Muscle of leg (tissue), 11 donors: ENCODE measurements around the gene FYB1. TPM values are rescaled to one million over a fixed set of nuclear protein-coding genes. Genes with fewer than 3 reads are reported as not detected.

Experiments used
- DNase-seq: peaks from one replicate; pipeline ENCODE4 v3.0.0; 2013
- H3K27ac ChIP-seq: one replicate; pipeline ENCODE4 v1.5.1; 2013; ENCODE audit warnings: mild to moderate bottlenecking, low read length, control low read depth
- H3K27me3 ChIP-seq: one replicate; pipeline ENCODE4 v1.6.1; 2013; ENCODE audit warnings: low read length; ENCODE audit not compliant: control insufficient read depth, insufficient read depth
- H3K36me3 ChIP-seq: one replicate; pipeline ENCODE4 v1.6.1; 2013; ENCODE audit warnings: low read length; ENCODE audit not compliant: control insufficient read depth, insufficient read depth
- H3K4me1 ChIP-seq: one replicate; pipeline ENCODE4 v1.6.1; 2013; ENCODE audit warnings: low read length; ENCODE audit not compliant: control insufficient read depth, insufficient read depth
- H3K4me3 ChIP-seq: one replicate; pipeline ENCODE4 v1.5.1; 2013; ENCODE audit warnings: low read length, control low read depth
- H3K9me3 ChIP-seq: replicated peaks from 2 replicates; pipeline ENCODE4 v1.6.1; 2013; ENCODE audit warnings: low read depth, low read length; ENCODE audit not compliant: control insufficient read depth
- WGBS: methylation state at CpG from one replicate; pipeline ENCODE4 v1.1.5; 2013; ENCODE audit warnings: missing lambda C conversion rate; ENCODE audit not compliant: insufficient coverage; 5-methylcytosine and 5-hydroxymethylcytosine counted together
- polyA plus RNA-seq, 8 donors: library from polyadenylated mRNA; unstranded; fragments of 120-200 nt; gene quantifications; one replicate each; pipeline versions ENCODE4 v1.2.1 to v1.2.3, GENCODE V29; 2013; ENCODE audit warnings: inconsistent platforms in 1 of 8, low replicate concordance in 1 of 8; ENCODE audit not compliant: insufficient read length in 8 of 8, insufficient read depth in 1 of 8
- total RNA-seq: library from RNA; stranded (reverse); fragments of 120-200 nt; gene quantifications from one replicate; pipeline ENCODE4 v1.2.4, GENCODE V29; 2013

Gene FYB1
- total and polyA plus RNA-seq, 9 donors: 1.4 to 3.0 (median 1.9) TPM

- WGBS: under 1% methylated on average over 29 of the region's 29 CpGs
- no peaks in the 10 kb centered on the region for H3K36me3 ChIP-seq
- peak overlapping the region; percentile 86 for H3K4me3 ChIP-seq
- no peaks in the 10 kb centered on the region for H3K27me3 ChIP-seq
- no peaks in the 10 kb centered on the region for H3K4me1 ChIP-seq
- no peak for DNase-seq
- no peaks in the 10 kb centered on the region for H3K9me3 ChIP-seq
- H3K27ac ChIP-seq: peak overlapping the region; percentile 96
Measured at GRCh38 chr5:39073767-39074016, 145.7 kb downstream of the FYB1 start.

DNA sequence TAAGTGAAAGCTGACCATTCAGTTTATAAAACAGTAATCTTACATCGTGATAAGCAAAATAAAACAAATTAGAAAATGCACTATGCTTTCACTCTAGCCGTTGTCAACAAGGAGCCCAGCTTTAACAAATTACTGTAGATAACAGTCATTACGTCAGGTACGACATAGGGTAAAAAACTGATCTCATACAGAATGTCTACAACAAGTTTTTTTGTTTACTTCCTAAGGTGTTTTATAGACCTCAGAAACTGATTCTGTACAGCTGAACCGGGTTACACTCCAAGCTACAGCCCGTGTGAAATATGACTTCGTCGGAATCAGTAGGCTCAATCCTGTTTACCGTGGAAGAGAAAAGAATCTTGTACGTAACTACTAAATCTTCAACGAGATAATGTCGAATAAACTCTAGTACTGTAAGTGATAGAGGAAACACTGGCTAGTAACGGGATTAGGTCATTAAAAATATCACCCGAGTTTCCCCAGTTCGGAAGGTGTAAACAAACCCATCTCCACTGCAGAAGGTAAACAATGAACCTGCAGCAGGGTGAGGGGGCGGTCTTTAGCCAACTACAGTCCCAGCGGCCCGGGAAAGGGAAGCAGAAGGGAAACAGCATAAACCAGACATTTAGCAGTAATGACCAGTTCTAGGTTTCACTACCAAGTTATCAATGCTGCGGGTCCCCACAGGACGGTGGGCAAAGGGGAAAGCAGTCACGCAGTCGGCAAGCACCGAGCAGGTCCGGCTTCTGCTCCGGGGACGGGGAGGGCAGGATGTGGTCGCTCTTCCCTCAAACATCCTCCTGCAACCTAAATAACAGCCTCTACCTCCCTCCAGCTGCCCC is 146.2 kb downstream of the FYB1 start:
- Histone ChIP-seq H3K4me1 (no peaks in the 10 kb centered on the region), H3K4me3 (peak overlapping the region; percentile 86), H3K9me3 (no peaks in the 10 kb centered on the region), H3K27ac (peak overlapping the region; percentile 96), H3K27me3 (no peaks in the 10 kb centered on the region), H3K36me3 (no peaks in the 10 kb centered on the region)
- WGBS: 0% methylated on average over 6 of the region's 27 CpGs
- peak; percentile 58 for DNase-seq

DNA sequence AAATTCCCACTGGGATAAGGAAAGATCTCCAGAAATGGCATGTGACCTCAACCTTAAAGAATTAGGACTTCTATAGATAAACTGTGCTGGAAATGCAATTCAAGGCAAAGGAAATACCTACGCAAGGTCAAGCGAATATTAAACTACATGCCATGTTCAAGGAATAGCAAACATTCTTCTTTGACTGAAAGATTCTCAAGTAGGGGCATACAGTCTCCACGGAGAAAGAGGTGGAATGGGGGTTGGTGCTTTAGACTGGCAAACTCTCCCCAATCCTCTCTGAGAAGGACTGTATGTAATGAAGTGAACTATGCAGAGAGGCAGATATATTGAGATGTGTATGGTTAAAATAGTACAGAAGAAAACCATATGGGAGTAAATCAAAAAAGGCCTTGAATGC is 151.3 kb downstream of the FYB1 start:
- no peaks in the 10 kb centered on the region for H3K27me3 ChIP-seq
- no peak for DNase-seq
- no peak overlapping the region for H3K27ac ChIP-seq
- H3K36me3 ChIP-seq: peaks cover 13% of the 10 kb centered on the region
- no peak overlapping the region for H3K4me3 ChIP-seq
- no CpG with 5 or more reads among the region's 3 CpGs for WGBS
- H3K9me3 ChIP-seq: peaks cover 8% of the 10 kb centered on the region
- H3K4me1 ChIP-seq: no peaks in the 10 kb centered on the region

GRCh38 chr5:39064450-39064849 is 154.9 kb downstream of the FYB1 start:
- DNase-seq: no peak
- no peak overlapping the region for H3K4me3 ChIP-seq
- H3K27me3 ChIP-seq: no peaks in the 10 kb centered on the region
- no CpG with 5 or more reads among the region's 3 CpGs for WGBS
- H3K4me1 ChIP-seq: no peaks in the 10 kb centered on the region
- H3K9me3 ChIP-seq: peaks cover 8% of the 10 kb centered on the region
- no peak overlapping the region for H3K27ac ChIP-seq
- peaks cover 13% of the 10 kb centered on the region for H3K36me3 ChIP-seq

DNA sequence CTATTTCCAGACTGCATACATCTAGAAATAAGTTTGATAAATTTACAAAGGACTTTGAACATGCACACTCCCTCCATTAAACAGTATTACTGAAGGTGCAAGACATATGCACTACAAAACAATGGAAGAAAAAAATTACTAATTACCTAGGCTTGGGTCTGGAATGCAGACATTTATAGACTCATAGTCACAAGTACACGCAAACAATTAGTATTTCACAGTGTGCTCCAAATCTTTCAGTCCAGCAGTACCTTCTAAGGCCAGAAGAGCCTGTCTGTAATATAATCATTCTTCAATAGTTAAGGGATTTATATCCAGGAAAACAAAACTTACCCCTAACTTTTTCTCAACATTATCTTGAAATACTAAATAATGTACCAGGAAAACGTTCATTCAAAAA is 156.3 kb downstream of the FYB1 start:
- Histone ChIP-seq H3K4me1 (no peaks in the 10 kb centered on the region), H3K27me3 (no peaks in the 10 kb centered on the region), H3K9me3 (peaks cover 8% of the 10 kb centered on the region), H3K27ac (no peak overlapping the region), H3K36me3 (peaks cover 13% of the 10 kb centered on the region), H3K4me3 (no peak overlapping the region)
- no peak for DNase-seq
- no CpG with 5 or more reads among the region's 2 CpGs for WGBS

DNA sequence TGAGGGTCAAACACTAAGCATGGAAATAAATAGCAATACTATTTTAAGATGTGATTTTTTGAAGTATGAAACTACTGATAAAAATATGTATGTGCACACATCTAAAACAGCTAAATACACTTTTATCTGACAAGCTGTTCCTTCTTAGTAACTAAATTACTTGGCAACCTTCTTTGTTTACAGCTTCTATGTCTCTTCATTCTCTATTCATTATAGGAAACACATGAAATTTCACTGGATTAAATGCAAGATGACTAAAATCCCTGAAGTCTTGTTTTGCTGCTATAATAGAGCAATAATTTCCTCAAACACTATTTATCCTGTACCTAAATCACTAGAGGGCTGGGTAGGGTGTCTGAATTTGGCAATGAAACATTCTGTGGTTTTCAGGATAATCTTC is 156.8 kb downstream of the FYB1 start:
- H3K4me3 ChIP-seq: no peak overlapping the region
- no peaks in the 10 kb centered on the region for H3K27me3 ChIP-seq
- no peak for DNase-seq
- no peaks in the 10 kb centered on the region for H3K4me1 ChIP-seq
- H3K9me3 ChIP-seq: peaks cover 8% of the 10 kb centered on the region
- no peak overlapping the region for H3K27ac ChIP-seq
- H3K36me3 ChIP-seq: peaks cover 13% of the 10 kb centered on the region

GRCh38 chr5:39062104-39062503 is 157.3 kb downstream of the FYB1 start:
- no CpG with 5 or more reads among the region's 3 CpGs for WGBS
- Histone ChIP-seq H3K36me3 (peaks cover 13% of the 10 kb centered on the region), H3K4me1 (no peaks in the 10 kb centered on the region), H3K27ac (no peak overlapping the region), H3K4me3 (no peak overlapping the region), H3K27me3 (no peaks in the 10 kb centered on the region), H3K9me3 (peaks cover 8% of the 10 kb centered on the region)
- DNase-seq: no peak

DNA sequence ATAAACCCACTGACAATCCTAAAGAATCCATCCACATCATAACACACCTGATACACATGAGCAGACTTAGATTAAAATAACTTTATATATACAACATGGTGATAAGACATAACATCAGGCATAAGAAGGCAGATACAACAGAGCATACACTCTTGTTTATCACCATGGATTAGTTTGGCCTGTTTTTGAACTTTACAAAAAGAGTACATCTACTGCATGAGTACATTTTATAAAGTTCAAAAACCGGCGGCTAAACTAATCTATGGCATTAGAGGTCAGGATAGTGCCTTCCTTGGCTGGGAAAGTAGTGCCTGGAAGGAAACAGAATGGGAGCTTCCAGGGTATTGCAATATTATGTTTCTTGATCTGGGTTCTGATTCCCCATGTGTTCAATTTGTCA is 160.3 kb downstream of the FYB1 start:
- Histone ChIP-seq H3K27ac (no peak overlapping the region), H3K27me3 (no peaks in the 10 kb centered on the region), H3K4me1 (no peaks in the 10 kb centered on the region), H3K9me3 (no peaks in the 10 kb centered on the region), H3K4me3 (no peak overlapping the region), H3K36me3 (peaks cover 2% of the 10 kb centered on the region)
- WGBS: no CpG with 5 or more reads among the region's 2 CpGs
- no peak for DNase-seq

GRCh38 chr5:39058178-39058921 is 161.0 kb downstream of the FYB1 start:
- Histone ChIP-seq H3K4me1 (no peaks in the 10 kb centered on the region), H3K27me3 (no peaks in the 10 kb centered on the region), H3K27ac (no peak overlapping the region), H3K36me3 (peaks cover 2% of the 10 kb centered on the region), H3K4me3 (no peak overlapping the region), H3K9me3 (no peaks in the 10 kb centered on the region)
- no peak for DNase-seq
- no CpG with 5 or more reads among the region's 2 CpGs for WGBS

- no CpG with 5 or more reads among the region's 2 CpGs for WGBS
- no peak overlapping the region for H3K27ac ChIP-seq
- H3K4me3 ChIP-seq: no peak overlapping the region
- H3K36me3 ChIP-seq: peaks cover 2% of the 10 kb centered on the region
- no peaks in the 10 kb centered on the region for H3K27me3 ChIP-seq
- H3K9me3 ChIP-seq: no peaks in the 10 kb centered on the region
- peak; percentile 14 for DNase-seq
- no peaks in the 10 kb centered on the region for H3K4me1 ChIP-seq
Measured at GRCh38 chr5:39057734-39058133, 161.6 kb downstream of the FYB1 start.
